H1 (cell line): ENCODE measurements around the gene CRISPLD2. TPM values are rescaled to one million over a fixed set of nuclear protein-coding genes. Genes with fewer than 3 reads are reported as not detected.

Source experiments
- CEBPB ChIP-seq: IDR thresholded peaks from 2 replicates; pipeline ENCODE4 v1.6.1; 2012; ENCODE audit warnings: low read depth, low read length
- CTCF ChIP-seq, 3 experiments: IDR thresholded peaks; 1 replicate in 2 of 3; 2 replicates in 1 of 3; pipeline versions ENCODE4 v1.5.1 to v1.6.1; 2011; ENCODE audit warnings: low read length in 3 of 3, mild to moderate bottlenecking in 3 of 3, inconsistent platforms in 2 of 3, low read depth in 1 of 3, moderate library complexity in 1 of 3; ENCODE audit not compliant: insufficient read depth in 1 of 3; ENCODE audit errors: control extremely low read depth in 1 of 3
- TBP ChIP-seq: IDR thresholded peaks from 2 replicates; pipeline ENCODE4 v1.6.1; 2011; ENCODE audit warnings: low read depth, low read length, improper control_type of control experiment
- polyA plus RNA-seq, 7 experiments: library from polyadenylated mRNA; depleted of rRNA in 3 of 7; stranded (reverse) in 5 of 7; unstranded in 2 of 7; fragments of >200 nt in 5 of 7; fragments of 200-250 nt in 2 of 7; gene quantifications; 1 replicate in 5 of 7; 2 replicates in 1 of 7; 4 replicates in 1 of 7; pipeline versions ENCODE4 v1.2.1 to v1.2.3, GENCODE V29; 2011 to 2013; ENCODE audit warnings: missing spikeins in 2 of 7, mixed read lengths in 2 of 7
- total RNA-seq: library from RNA; stranded (reverse); fragmentation: NEBNext Ultra II Directional; extraction: Animal tissue kit (Norgen Biotek cat#: 25700); gene quantifications from 2 replicates; pipeline ENCODE4 v1.2.1, GENCODE V29; 2021

Gene CRISPLD2
- total and polyA plus RNA-seq, 2 of the 8 experiments (the other 6 are each of a cell fraction or from before 2014, with no cell fraction given) = 2.7 to 5.1 TPM

DNA sequence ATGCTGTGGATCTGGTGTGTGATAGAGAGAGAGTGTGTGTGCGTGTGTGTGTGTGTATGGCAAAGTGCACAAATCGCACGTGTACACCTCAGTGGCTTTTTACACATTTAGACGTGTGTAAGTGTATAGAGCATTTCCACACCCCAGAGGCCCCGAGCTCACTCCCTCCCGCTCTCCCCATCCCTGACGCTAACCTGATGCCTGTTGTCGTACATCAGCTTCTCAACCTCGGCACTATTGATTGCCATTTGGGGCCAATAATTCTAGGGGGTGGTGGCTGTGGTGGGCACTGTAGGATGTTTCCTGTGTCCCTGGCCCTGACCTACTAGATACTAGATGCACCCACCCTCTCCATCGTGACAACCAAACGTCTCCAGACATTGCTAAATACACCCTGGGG, 30.4 kb upstream of the CRISPLD2 start (continued):
- TF ChIP-seq CEBPB = no peak
- no peak for TF ChIP-seq TBP
- no peak for TF ChIP-seq CTCF (IDR thresholded peaks at IDR 0.05; ENCODE audit: control extremely low read depth in 1 of 3, insufficient read depth in 1 of 3, low read depth in 1 of 3, low read length in 3 of 3)
- TF ChIP-seq, all 59 proteins: peak for 0
